CD4-positive, alpha-beta T cell treated with Interleukin-15 for 1 hour (primary cell): ENCODE measurements around the gene PPP2CA.
"Not testable (repeated sequence)": the region's sequence is repeated elsewhere in the genome, so short reads cannot be mapped to it uniquely, and the experiment has no call there.

Source experiments
- DNase-seq: peaks from one replicate; pipeline ENCODE4 v3.0.0-alpha.2; 2020

Gene PPP2CA

DNA sequence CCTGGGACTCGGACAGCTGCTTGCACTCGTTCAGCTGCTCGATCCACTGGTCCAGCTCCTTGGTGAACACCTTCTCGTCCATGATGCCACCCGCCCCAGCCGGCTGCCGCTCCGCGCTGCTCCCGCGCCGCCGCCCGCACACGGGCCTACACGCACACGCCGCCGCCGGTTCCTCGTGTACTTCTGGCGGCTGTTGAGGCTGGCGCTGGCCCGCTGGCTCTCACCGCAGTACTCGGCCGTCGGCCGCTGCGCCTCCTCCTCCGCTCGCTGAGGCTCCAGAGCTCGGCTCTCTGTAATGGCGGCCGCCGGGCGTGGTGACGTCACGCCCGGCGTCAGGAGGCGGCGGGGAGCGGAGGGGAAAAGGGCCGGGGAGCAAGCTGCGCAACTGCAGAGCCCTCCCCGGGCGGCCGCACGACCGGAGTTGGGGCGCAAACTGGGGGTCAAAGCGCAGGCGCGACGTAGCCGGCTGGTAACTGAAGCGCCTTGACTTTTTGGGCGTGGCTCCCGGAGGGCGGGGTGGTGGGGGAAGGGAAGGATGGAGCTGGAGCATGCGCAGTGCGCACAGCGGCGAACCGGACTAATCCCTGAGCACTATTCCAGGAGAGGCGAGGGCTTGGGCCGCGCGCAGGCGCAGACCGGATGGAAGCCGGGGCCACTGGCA lies at the start of gene PPP2CA:
Gene PPP2CA, minus strand, starts transcription at position 294 of the 661 bp plus-strand sequence. Its CDS starts 212 bp downstream, at position 82.
- DNase-seq: peak; percentile 99

DNA sequence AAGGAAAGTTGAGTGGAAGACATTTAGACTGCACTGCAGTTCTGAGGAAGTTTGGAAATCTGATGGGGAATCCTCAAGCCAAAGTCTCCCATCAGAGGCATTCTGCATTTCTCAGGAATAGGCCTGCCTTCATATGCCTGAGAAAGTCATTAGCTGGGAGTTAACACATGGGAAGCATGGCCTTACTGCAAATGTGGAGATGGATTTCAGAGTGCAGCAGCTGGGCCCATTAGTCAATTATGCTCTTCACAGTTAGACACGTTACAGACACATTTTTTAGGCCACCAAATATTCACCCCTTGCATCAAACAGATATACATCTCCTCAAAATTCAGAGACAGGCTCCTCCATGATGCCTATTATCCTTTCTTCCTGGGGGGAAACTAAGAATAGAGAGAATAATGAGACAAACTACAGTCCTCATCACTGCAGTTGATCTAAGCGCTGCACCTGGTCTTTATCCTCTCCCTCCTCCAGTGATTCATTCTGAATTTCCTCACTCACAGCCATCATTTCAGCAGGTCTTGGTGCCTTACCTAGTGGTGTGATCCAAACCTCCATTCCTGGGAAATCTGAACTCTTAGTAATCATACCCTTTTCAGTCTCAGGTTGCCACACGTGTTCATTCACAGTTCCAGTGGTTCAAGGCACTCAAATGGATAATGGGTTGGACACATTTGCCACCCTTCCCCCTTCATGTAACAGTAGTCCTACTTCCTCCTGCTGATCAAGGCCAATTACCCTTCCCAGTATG lies 47.9 kb upstream of the PPP2CA start:
- no peak for DNase-seq

- DNase-seq: no peak
Measured at GRCh38 chr5:134271059-134271458, 45.2 kb upstream of the PPP2CA start.

GRCh38 chr5:134268919-134269318 lies 43.0 kb upstream of the PPP2CA start:
- DNase-seq: no peak

DNA sequence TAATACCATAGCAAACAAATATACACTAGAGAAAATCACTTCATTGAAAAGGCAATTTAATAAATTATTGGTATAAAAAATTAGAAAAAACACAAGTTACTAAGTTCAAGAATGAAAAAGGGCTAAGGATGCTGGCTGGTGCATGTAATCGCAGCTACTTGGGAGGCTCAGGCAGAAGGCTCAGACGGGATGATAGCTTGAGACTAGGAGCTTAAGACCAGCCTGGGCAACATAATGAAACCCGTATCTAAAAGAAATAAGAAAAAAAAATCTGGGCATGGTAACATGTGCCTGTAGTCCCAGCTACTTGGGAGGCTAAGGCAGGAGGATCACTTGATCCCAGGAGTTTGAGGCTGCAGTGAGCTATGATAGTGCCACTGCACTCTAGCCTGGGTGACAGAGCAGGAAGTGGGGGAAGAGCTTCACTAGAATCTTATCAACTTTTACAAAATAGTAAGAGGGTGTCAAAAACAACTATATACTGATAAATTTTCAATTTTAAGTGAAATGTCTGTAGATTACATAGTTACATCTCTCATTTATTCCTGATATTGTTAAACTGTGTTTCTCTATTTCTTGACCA lies 42.2 kb upstream of the PPP2CA start:
- no peak for DNase-seq

DNA sequence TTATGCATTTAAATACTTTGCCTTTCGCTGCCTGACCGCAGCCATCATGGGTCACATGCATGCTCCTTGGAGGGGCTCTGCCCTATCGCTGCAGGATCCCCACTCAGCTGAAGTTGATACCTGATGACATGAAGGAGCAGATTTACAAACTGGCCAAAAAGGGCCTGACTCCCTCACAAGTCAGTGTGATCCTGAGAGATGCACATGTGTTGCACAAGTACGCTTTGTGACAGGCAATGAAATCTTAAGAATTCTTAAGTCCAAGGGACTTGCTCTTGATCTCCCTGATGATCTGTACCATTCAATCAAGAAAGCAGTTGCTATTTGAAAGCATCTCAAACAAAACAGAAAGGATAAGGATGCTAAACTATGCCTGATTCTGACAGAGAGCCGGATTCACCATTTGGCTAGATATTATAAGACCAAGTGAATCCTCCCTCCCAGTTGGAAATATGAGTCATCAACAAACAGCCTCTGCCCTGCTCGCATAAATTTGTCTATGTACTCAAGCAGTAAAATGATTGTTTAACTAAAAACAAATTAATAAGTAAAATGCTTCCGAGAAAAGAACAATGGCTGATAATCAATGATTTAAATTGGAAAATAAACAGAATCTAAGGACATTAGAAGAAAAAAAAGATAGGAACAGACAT lies 41.6 kb upstream of the PPP2CA start:
- DNase-seq: no peak

GRCh38 chr5:134263801-134264200 lies 37.9 kb upstream of the PPP2CA start:
- no peak for DNase-seq

GRCh38 chr5:134262629-134263028 lies 36.8 kb upstream of the PPP2CA start:
- not testable (repeated sequence) for DNase-seq

GRCh38 chr5:134258896-134259295 lies 33.0 kb upstream of the PPP2CA start:
- DNase-seq: no peak

DNA sequence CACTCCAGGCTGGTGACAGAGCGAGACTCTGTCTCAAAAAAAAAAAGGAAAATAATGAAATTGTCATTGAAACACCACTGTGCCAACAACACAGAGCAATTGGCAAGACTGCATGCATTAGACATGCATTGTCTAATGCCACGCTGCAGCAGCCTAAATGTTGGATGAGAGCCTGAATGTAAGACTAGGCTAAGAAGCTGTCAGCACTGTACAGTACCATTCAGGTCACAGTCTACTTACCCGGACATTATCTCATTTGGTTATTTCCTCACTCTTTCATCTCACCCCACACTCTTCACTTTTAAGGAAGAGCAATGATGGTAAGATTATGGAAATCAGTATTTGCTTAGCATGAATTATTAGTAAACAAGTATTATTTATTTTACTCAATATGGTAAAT lies 31.3 kb upstream of the PPP2CA start:
- DNase-seq: no peak

DNA sequence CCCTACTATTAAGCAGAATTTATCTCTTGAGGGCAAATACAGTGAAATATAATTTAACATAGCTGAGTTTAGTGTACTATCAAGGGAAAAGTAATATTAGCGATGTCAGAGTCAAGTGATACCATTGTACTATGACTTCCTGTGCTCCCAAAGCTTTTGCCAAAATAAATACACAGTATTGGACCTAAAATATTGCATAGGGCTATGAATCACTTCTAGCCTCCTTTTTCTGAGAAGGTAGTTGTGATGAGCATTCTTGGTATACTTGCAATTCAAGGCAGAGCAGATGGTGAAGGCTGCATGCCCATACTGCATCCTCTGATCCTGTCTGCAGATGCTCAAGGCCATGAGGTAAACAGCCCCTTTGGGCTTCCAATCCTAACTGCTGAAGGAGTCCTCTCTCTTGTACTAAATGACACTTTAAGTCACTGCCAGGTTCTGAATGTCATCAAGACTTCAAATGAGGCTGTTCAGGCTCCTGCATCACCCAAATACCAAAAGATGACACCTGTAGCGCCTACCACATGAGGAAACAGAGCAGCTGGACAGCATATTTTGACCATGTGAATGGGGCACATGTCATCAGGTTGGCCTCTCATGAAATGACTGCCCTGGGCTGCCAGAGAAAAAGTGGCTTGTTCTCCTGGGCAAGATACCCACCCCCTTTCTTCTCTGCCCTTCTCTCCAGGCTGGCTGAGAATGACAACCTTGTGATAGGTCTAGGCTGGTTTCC lies 29.7 kb upstream of the PPP2CA start:
- no peak for DNase-seq

GRCh38 chr5:134253368-134254153 lies 27.7 kb upstream of the PPP2CA start:
- not testable (repeated sequence) for DNase-seq

- no peak for DNase-seq
Measured at GRCh38 chr5:134252671-134253070, 26.8 kb upstream of the PPP2CA start.

GRCh38 chr5:134250949-134251348 lies 25.1 kb upstream of the PPP2CA start:
- no peak for DNase-seq

GRCh38 chr5:134249469-134250379 lies 23.9 kb upstream of the PPP2CA start:
- DNase-seq: peak; percentile 67

DNA sequence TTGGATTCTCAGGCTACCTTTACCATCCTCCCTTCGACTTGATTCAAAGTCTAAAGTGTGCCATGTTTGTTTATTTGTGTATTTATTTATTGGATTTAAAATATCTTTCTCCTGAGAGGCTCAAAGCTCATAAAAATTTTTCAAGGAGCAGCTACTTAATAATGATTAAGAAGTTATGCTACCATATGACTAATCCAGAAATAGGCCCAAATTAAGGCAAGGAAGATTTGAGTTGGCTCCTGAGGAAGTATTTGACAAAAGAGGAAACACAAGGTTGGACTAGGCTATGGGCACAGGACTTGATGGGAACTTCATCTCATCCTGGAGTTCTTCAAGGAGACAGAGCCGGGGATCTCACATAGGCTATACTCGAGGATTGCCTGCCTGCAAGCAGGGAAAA lies 22.4 kb upstream of the PPP2CA start:
- no peak for DNase-seq

- DNase-seq: no peak
Measured at GRCh38 chr5:134247428-134248224, 21.8 kb upstream of the PPP2CA start.

- no peak for DNase-seq
Measured at GRCh38 chr5:134246771-134247427, 21.0 kb upstream of the PPP2CA start.

DNA sequence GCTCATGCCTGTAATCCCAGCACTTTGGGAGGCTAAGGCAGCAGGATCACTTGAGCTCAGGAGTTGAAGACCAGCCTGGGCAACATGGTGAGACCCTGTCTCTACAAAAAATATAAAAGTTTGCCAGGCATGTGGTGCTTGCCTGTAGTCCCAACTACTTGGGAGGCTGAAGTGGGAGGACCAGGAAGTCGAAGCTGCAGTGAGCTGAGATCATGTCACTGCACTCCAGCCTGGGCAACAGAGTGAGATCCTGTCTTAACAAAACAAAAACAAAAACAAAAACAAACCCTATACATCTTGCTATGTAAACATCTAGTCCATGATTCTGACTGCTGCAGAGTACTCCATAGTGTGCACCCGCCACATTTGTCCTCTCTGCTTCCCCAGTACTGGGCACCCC lies 19.8 kb upstream of the PPP2CA start:
- no peak for DNase-seq
